Vagina (tissue), 2 donors: ENCODE data around the gene CTSW.

Experiments used
- POLR2AphosphoS5 ChIP-seq, 2 donors: sonication (generic); formaldehyde crosslinking; IDR thresholded peaks; one replicate each; pipeline ENCODE4 v1.9.0; 2017; ENCODE audit warnings: antibody characterized with exemption in 2 of 2, mild to moderate bottlenecking in 2 of 2, low read depth in 1 of 2; ENCODE audit not compliant: insufficient read depth in 1 of 2
- TF ChIP-seq, protein P1 (sequence below), 3 experiments: fragments of 450-650 bp in 2 of 3; fragments of 200-600 bp in 1 of 3; sonication (generic) in 1 of 3; IDR thresholded peaks; one replicate each; pipeline ENCODE4 v1.5.1; 2017 to 2019; ENCODE audit warnings: antibody characterized with exemption in 3 of 3, mild to moderate bottlenecking in 2 of 3, moderate library complexity in 2 of 3

DNA sequence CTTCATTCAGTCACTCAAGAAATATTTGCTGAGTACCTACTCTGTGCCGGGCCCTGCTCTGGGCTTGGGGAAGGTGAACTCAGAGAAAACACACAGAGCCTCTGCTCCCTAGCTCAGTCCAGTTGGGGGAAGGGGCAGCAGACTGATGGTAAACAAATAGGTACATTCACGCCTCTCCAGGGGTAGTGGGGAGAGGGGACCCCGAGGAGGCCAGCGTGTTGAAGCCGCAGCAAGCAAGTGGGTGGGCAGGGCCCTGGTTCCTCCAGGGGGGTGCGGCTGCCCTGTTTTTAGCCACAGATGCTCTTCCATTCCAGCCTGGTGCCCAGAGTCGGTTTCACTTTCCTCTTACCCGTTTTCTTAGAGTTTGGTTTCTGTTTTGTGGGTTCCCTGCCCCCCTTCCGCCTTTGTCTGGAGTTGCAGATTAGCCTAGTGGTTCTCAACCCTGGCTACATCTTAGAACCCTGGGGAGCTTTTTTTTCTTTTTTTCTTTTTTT is 48.3 kb downstream of the CTSW start:
- TF ChIP-seq POLR2AphosphoS5 (IDR thresholded peaks at IDR 0.05; ENCODE audit: insufficient read depth in 1 of 2, low read depth in 1 of 2): no peak
- TF ChIP-seq, protein P1, sequence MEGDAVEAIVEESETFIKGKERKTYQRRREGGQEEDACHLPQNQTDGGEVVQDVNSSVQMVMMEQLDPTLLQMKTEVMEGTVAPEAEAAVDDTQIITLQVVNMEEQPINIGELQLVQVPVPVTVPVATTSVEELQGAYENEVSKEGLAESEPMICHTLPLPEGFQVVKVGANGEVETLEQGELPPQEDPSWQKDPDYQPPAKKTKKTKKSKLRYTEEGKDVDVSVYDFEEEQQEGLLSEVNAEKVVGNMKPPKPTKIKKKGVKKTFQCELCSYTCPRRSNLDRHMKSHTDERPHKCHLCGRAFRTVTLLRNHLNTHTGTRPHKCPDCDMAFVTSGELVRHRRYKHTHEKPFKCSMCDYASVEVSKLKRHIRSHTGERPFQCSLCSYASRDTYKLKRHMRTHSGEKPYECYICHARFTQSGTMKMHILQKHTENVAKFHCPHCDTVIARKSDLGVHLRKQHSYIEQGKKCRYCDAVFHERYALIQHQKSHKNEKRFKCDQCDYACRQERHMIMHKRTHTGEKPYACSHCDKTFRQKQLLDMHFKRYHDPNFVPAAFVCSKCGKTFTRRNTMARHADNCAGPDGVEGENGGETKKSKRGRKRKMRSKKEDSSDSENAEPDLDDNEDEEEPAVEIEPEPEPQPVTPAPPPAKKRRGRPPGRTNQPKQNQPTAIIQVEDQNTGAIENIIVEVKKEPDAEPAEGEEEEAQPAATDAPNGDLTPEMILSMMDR (IDR thresholded peaks at IDR 0.05): no peak
